ENCODE measurements around the gene ZNF845. TPM values are rescaled to one million over a fixed set of nuclear protein-coding genes. Genes with fewer than 3 reads are reported as not detected.
A peak's percentile ranks its signal among the peaks of the same experiment; 100 is the strongest.
"Not testable (repeated sequence)": the region's sequence is repeated elsewhere in the genome, so short reads cannot be mapped to it uniquely, and the experiment has no call there.

Gene ZNF845
- polyA plus RNA-seq, 3 donors: 0.51 to 3.6 (median 2.6) TPM

DNA sequence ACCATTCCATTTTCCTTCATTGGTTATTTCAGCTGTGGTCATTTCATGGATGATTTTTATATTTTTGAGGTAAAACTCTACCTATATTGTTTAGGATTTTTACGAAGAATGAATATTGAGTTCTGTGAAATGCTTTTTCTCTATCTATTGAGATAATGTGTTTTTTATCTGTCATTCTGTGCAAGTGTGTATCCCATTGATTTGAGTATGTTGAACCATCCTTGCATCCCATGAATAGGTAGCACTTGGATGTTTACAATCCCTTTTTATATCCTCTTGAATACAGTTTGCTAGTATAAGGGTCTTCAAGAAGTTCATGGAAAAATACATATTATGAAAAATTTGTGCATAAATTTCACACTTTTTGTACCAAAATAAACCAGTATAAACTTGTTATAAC lies 22.2 kb downstream of the ZNF845 start:
- H3K27me3 ChIP-seq (ENCODE audit: control insufficient read depth in 2 of 2, insufficient read depth in 2 of 2, low read length in 2 of 2): no peaks in the 10 kb centered on the region
- peak overlapping the region in 1 of 3 experiments; percentile 51 for H3K4me3 ChIP-seq (replicated peaks in 1 of 3; ENCODE audit: low read depth in 2 of 3, low read length in 3 of 3)
- Mint-ChIP-seq H3K27me3 (ENCODE audit: low read depth in 3 of 3) (peaks cover 0 to 2% (median 0%) of the 10 kb centered on the region in 3 donors), H3K27ac (no peak overlapping the region), H3K9me3 (peaks cover 65 to 96% (median 91%) of the 10 kb centered on the region in 7 donors), H3K36me3 (peaks cover 10 to 12% of the 10 kb centered on the region in 2 donors), H3K4me3 (no peak overlapping the region), H3K4me1 (no peaks in the 10 kb centered on the region)
- peaks cover 8 to 36% of the 10 kb centered on the region in 2 donors for H3K36me3 ChIP-seq (replicated peaks in 1 of 2; ENCODE audit: control insufficient read depth in 1 of 2, insufficient read depth in 2 of 2, low read length in 2 of 2)
- TF ChIP-seq, protein P1, sequence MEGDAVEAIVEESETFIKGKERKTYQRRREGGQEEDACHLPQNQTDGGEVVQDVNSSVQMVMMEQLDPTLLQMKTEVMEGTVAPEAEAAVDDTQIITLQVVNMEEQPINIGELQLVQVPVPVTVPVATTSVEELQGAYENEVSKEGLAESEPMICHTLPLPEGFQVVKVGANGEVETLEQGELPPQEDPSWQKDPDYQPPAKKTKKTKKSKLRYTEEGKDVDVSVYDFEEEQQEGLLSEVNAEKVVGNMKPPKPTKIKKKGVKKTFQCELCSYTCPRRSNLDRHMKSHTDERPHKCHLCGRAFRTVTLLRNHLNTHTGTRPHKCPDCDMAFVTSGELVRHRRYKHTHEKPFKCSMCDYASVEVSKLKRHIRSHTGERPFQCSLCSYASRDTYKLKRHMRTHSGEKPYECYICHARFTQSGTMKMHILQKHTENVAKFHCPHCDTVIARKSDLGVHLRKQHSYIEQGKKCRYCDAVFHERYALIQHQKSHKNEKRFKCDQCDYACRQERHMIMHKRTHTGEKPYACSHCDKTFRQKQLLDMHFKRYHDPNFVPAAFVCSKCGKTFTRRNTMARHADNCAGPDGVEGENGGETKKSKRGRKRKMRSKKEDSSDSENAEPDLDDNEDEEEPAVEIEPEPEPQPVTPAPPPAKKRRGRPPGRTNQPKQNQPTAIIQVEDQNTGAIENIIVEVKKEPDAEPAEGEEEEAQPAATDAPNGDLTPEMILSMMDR (IDR thresholded peaks at IDR 0.05): no peak
- intact Hi-C loops (cut with micrococcal nuclease): no loop called here
- H3K9ac ChIP-seq (ENCODE audit: insufficient read depth, low read length, poor library complexity, severe bottlenecking): no peak overlapping the region
- H2AFZ ChIP-seq (ENCODE audit: insufficient read depth, low read depth, low read length, poor library complexity, severe bottlenecking): no peak overlapping the region
- H3K79me2 ChIP-seq (ENCODE audit: insufficient read depth, low read length): no peaks in the 10 kb centered on the region
- H3K9me3 ChIP-seq (replicated peaks in 1 of 2; ENCODE audit: control insufficient read depth in 1 of 2, insufficient read depth in 1 of 2, low read length in 2 of 2): peaks cover 63 to 91% of the 10 kb centered on the region in 2 donors
- no peak overlapping the region for H3K4me2 ChIP-seq (replicated peaks; ENCODE audit: extremely low read depth, low read length, poor library complexity, severe bottlenecking)
- no peak overlapping the region for H3K27ac ChIP-seq (ENCODE audit: low read depth in 1 of 2, low read length in 2 of 2)
- no peaks in the 10 kb centered on the region for H4K20me1 ChIP-seq (ENCODE audit: insufficient read depth, low read length)
- no CpG with 5 or more reads among the region's 1 CpG for WGBS (ENCODE audit: insufficient coverage)
- DNase-seq: no peak
- H3K4me1 ChIP-seq (ENCODE audit: control insufficient read depth in 1 of 2, insufficient read depth in 2 of 2, low read length in 2 of 2): no peaks in the 10 kb centered on the region

GRCh38 chr19:53357821-53358581 lies 24.5 kb downstream of the ZNF845 start:
- DNase-seq: no peak
- Histone ChIP-seq H3K4me2 (replicated peaks; ENCODE audit: extremely low read depth, low read length, poor library complexity, severe bottlenecking) (no peak overlapping the region), H3K4me1 (ENCODE audit: control insufficient read depth in 1 of 2, insufficient read depth in 2 of 2, low read length in 2 of 2) (no peaks in the 10 kb centered on the region), H2AFZ (ENCODE audit: insufficient read depth, low read depth, low read length, poor library complexity, severe bottlenecking) (no peak overlapping the region), H3K27ac (ENCODE audit: low read depth in 1 of 2, low read length in 2 of 2) (no peak overlapping the region), H3K9me3 (replicated peaks in 1 of 2; ENCODE audit: control insufficient read depth in 1 of 2, insufficient read depth in 1 of 2, low read length in 2 of 2) (peaks cover 51 to 69% of the 10 kb centered on the region in 2 donors), H4K20me1 (ENCODE audit: insufficient read depth, low read length) (no peaks in the 10 kb centered on the region), H3K9ac (ENCODE audit: insufficient read depth, low read length, poor library complexity, severe bottlenecking) (no peak overlapping the region), H3K4me3 (replicated peaks in 1 of 3; ENCODE audit: low read depth in 2 of 3, low read length in 3 of 3) (peak overlapping the region in 1 of 3 experiments; percentile 11), H3K36me3 (replicated peaks in 1 of 2; ENCODE audit: control insufficient read depth in 1 of 2, insufficient read depth in 2 of 2, low read length in 2 of 2) (peaks cover 0 to 17% of the 10 kb centered on the region in 2 donors), H3K79me2 (ENCODE audit: insufficient read depth, low read length) (no peaks in the 10 kb centered on the region), H3K27me3 (ENCODE audit: control insufficient read depth in 2 of 2, insufficient read depth in 2 of 2, low read length in 2 of 2) (no peaks in the 10 kb centered on the region)
- 54% methylated on average over 25 of the region's 35 CpGs for WGBS (ENCODE audit: insufficient coverage)
- H3K36me3 Mint-ChIP-seq: peaks cover 0 to 2% of the 10 kb centered on the region in 2 donors
- no peaks in the 10 kb centered on the region for H3K4me1 Mint-ChIP-seq
- peaks cover 43 to 85% (median 69%) of the 10 kb centered on the region in 7 donors for H3K9me3 Mint-ChIP-seq
- intact Hi-C loops (cut with micrococcal nuclease): no loop called here
- peaks cover 0 to 2% (median 0%) of the 10 kb centered on the region in 3 donors for H3K27me3 Mint-ChIP-seq (ENCODE audit: low read depth in 3 of 3)
- H3K27ac Mint-ChIP-seq: no peak overlapping the region
- H3K4me3 Mint-ChIP-seq: no peak overlapping the region
- TF ChIP-seq, protein P1 (IDR thresholded peaks at IDR 0.05): no peak

- H3K27me3 Mint-ChIP-seq (ENCODE audit: low read depth in 3 of 3); DNase-seq; H4K20me1 ChIP-seq (ENCODE audit: insufficient read depth, low read length); H3K79me2 ChIP-seq (ENCODE audit: insufficient read depth, low read length); H3K27ac ChIP-seq (ENCODE audit: low read depth in 1 of 2, low read length in 2 of 2); H3K4me1 Mint-ChIP-seq; H3K4me1 ChIP-seq (ENCODE audit: control insufficient read depth in 1 of 2, insufficient read depth in 2 of 2, low read length in 2 of 2); H3K4me2 ChIP-seq (replicated peaks; ENCODE audit: extremely low read depth, low read length, poor library complexity, severe bottlenecking); H3K4me3 ChIP-seq (replicated peaks in 1 of 3; ENCODE audit: low read depth in 2 of 3, low read length in 3 of 3); H3K27me3 ChIP-seq (ENCODE audit: control insufficient read depth in 2 of 2, insufficient read depth in 2 of 2, low read length in 2 of 2); H3K4me3 Mint-ChIP-seq; H3K9ac ChIP-seq (ENCODE audit: insufficient read depth, low read length, poor library complexity, severe bottlenecking); H3K27ac Mint-ChIP-seq; H3K36me3 Mint-ChIP-seq; H2AFZ ChIP-seq (ENCODE audit: insufficient read depth, low read depth, low read length, poor library complexity, severe bottlenecking); H3K36me3 ChIP-seq (replicated peaks in 1 of 2; ENCODE audit: control insufficient read depth in 1 of 2, insufficient read depth in 2 of 2, low read length in 2 of 2): not testable (repeated sequence)
- WGBS (ENCODE audit: insufficient coverage): 100% methylated on average over 5 of the region's 10 CpGs
- intact Hi-C loops (cut with micrococcal nuclease): loop anchor here in 1 of 2 donors (10.0 kb wide), 1 partner anchor 165 kb away; the partner anchor contains the start of gene ZNF665
- peaks cover 30 to 70% (median 56%) of the 10 kb centered on the region in 7 donors for H3K9me3 Mint-ChIP-seq
- H3K9me3 ChIP-seq (replicated peaks in 1 of 2; ENCODE audit: control insufficient read depth in 1 of 2, insufficient read depth in 1 of 2, low read length in 2 of 2): peaks cover 39 to 48% of the 10 kb centered on the region in 2 donors
Observed at GRCh38 chr19:53360056-53360455, 26.5 kb downstream of the ZNF845 start.
